LNCaP clone FGC (cell line): ENCODE data around the gene RNF6.

Experiments
- DNase-seq: peaks from one replicate; pipeline ENCODE4 v3.0.0-alpha.2; 2011; ENCODE audit warnings: low read depth
- H3K4me3 ChIP-seq: 2 replicates; pipeline ENCODE4 v1.5.1; 2011; ENCODE audit warnings: mild to moderate bottlenecking, low read depth, low read length, control low read depth
- TF ChIP-seq, protein P1 (sequence below): IDR thresholded peaks from 2 replicates; pipeline ENCODE4 v1.5.1; 2012; ENCODE audit warnings: mild to moderate bottlenecking; ENCODE audit not compliant: control insufficient read depth, insufficient read depth; ENCODE audit errors: extremely low read depth

Gene RNF6

GRCh38 chr13:26216042-26216441, 6.1 kb downstream of the RNF6 start:
- DNase-seq, result no peak
- TF ChIP-seq, protein P1, sequence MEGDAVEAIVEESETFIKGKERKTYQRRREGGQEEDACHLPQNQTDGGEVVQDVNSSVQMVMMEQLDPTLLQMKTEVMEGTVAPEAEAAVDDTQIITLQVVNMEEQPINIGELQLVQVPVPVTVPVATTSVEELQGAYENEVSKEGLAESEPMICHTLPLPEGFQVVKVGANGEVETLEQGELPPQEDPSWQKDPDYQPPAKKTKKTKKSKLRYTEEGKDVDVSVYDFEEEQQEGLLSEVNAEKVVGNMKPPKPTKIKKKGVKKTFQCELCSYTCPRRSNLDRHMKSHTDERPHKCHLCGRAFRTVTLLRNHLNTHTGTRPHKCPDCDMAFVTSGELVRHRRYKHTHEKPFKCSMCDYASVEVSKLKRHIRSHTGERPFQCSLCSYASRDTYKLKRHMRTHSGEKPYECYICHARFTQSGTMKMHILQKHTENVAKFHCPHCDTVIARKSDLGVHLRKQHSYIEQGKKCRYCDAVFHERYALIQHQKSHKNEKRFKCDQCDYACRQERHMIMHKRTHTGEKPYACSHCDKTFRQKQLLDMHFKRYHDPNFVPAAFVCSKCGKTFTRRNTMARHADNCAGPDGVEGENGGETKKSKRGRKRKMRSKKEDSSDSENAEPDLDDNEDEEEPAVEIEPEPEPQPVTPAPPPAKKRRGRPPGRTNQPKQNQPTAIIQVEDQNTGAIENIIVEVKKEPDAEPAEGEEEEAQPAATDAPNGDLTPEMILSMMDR, result no peak
- H3K4me3 ChIP-seq, result no peak overlapping the region

DNA sequence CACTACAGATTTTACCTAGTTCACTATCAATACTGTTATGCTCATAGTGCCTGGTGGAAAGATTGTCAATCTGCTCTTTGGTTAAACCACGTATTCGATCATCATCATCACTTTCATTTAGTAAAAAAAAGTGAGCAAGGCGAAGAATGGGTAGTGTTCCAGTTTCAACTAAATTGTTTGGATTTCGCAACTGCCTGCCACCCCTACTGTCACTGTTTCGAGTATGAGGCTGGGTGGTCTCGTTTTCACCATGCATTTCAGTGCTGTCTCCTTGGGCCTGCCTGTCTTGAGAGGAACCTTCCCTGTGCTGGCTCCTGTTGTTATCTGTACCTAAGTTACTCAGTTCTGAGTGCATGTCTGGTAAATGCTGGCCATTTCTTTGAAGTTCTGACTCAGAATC, 8.1 kb downstream of the RNF6 start:
- no peak overlapping the region for H3K4me3 ChIP-seq
- DNase-seq, result no peak
- TF ChIP-seq, protein P1, result no peak

GRCh38 chr13:26213345-26213744, 8.8 kb downstream of the RNF6 start:
- H3K4me3 ChIP-seq, result no peak overlapping the region
- no peak for DNase-seq
- TF ChIP-seq, protein P1, result no peak

- TF ChIP-seq, protein P1, result no peak
- no peak for DNase-seq
- no peak overlapping the region for H3K4me3 ChIP-seq
These were observed 13.8 kb downstream of the RNF6 start for GRCh38 chr13:26208287-26208686.

DNA sequence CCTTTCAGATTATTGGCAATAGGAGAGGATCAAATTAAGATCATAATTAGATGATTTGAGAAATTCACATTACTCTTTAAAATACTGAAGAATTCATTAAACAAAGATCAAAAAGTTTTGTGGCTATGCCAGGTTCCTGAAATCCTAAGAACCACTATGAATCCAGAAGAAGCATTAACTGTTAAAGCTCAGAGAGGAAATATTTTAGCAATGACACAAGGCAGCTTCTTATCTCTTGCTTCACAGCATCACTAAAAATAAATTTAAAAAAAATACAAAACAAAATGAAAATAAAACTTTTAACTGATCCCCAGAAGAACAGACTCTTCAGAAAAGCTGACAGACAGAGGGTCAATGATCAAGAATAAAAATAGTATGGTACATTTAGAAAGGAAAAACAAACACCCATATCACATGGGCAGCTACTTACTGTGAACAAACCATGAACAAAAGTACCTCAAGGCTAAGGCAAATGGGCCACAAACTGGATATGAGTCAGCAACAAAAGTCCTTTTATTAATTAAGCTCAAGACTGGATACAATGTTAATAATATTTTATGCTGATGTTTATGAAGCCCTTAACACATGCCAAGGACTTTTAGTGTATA, 19.6 kb downstream of the RNF6 start:
- TF ChIP-seq, protein P1, result no peak
- H3K4me3 ChIP-seq, result no peak overlapping the region
- DNase-seq, result no peak

DNA sequence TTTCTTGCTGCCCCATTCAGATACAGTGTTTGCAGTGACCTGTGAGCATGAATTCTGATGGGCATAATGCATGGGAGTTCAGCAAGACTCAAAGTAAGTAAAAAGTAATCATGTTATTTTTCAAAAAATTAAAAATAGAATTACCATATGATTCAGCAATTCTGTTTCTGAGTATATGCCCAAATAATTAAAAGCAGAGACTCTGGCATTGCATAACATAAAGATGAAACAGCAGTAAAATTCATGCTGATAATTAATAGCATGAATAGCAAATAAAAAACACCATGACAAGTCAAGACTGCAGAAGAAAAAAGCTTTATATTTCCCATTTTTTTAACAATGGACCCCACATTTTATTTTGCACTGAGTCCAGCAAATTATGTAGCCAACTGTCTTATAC, 21.3 kb downstream of the RNF6 start:
- no peak overlapping the region for H3K4me3 ChIP-seq
- DNase-seq, result no peak
- TF ChIP-seq, protein P1, result no peak

DNA sequence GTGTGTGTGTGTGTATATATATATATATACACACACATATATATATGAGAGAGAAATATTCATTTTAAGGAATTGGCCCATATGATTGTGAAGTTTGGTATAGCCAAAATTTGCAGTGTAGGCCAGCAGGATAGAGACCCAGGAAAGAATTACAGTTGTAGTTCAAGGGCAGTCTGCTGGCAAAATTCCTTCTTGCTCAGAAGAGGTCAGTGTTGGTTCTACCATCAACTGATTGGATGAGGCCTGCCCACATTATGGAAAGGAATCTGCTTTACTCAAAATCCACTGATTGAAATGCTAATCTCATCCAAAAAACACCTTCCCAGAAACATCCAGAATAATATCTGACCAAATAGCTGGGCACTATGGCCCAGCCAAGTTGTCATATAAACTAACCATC, 24.0 kb downstream of the RNF6 start:
- TF ChIP-seq, protein P1, result no peak
- no peak for DNase-seq
- H3K4me3 ChIP-seq, result no peak overlapping the region
